ENCODE data around the gene GCNT4. TPM values are rescaled to one million over a fixed set of nuclear protein-coding genes. Genes with fewer than 3 reads are reported as not detected.

Gene GCNT4, protein sequence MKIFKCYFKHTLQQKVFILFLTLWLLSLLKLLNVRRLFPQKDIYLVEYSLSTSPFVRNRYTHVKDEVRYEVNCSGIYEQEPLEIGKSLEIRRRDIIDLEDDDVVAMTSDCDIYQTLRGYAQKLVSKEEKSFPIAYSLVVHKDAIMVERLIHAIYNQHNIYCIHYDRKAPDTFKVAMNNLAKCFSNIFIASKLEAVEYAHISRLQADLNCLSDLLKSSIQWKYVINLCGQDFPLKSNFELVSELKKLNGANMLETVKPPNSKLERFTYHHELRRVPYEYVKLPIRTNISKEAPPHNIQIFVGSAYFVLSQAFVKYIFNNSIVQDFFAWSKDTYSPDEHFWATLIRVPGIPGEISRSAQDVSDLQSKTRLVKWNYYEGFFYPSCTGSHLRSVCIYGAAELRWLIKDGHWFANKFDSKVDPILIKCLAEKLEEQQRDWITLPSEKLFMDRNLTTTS
- total RNA-seq (2022; extraction: Qiagen RNA extraction): 0.39 to 0.47 TPM (median 0.43 TPM) in 5 replicates

DNA sequence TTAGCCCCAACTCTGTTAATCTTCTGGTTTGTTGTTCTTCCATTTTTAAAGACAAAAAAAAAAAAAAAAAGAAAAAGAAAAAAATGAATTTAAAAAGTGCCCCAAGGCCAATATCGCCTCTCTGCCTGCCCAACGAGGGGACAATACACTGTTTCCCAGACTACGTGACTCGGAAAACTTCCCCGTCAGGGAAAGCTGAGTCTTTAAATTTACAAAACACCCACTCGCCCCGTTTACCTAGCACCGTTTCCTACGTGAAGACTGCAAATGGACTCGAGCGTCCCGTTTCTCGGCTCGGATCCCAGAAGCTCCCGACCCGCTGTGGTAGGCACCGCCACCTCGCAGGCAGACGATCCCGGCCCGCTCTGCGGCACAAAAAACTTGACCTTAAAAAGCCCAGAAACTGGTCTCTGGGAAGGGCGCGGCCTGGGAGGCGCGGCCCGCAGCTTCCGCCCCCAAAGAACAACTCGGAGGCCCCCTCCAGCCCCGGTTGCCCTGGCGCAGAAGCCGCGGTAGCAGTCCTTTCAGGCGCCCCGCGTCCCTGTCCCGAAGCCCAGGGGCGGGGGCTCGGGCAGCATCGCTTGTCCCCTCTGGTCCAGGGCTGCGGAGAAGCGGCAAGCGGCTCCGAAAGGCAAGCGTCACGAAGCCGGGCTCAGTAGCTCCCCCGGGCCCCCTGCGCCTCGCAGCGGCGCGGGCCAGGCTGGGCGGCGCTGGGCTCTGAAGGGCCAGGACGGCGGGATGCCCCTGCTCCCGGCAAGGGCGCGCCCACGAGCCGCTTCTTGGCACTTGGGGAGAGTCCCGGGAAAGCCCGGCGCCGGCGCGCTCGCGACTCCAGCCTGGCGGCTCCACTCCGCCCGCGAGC is at the start of gene GCNT4:
Gene GCNT4, minus strand, starts transcription at position 367 of the 862 bp plus-strand sequence. CDS start 22,521 bp downstream, outside the sequence.

Other genes with a start within 250 kb of the GCNT4 start
- gene FAM169A, start 186.2 kb downstream of the GCNT4 start, total RNA-seq (2022; extraction: Qiagen RNA extraction): 4.2 to 7.6 TPM (median 6.7 TPM) in 5 replicates
- 0.03 to 0.07 TPM (median 0.05 TPM) in 5 replicates for gene ANKRD31, start 184.3 kb upstream of the GCNT4 start, total RNA-seq (2022; extraction: Qiagen RNA extraction)